NCI-H1092 treated with DMSO at 0.1 percent for 48 hours (cell line): Measurements from ENCODE around the gene FBF1.
"Not testable (repeated sequence)": the region's sequence is repeated elsewhere in the genome, so short reads cannot be mapped to it uniquely, and the experiment has no call there.

Experiments
- DNase-seq: peaks from one replicate; lab custom pipeline; 2025; lab: John Stamatoyannopoulos, UW

FBF1 gene

DNA sequence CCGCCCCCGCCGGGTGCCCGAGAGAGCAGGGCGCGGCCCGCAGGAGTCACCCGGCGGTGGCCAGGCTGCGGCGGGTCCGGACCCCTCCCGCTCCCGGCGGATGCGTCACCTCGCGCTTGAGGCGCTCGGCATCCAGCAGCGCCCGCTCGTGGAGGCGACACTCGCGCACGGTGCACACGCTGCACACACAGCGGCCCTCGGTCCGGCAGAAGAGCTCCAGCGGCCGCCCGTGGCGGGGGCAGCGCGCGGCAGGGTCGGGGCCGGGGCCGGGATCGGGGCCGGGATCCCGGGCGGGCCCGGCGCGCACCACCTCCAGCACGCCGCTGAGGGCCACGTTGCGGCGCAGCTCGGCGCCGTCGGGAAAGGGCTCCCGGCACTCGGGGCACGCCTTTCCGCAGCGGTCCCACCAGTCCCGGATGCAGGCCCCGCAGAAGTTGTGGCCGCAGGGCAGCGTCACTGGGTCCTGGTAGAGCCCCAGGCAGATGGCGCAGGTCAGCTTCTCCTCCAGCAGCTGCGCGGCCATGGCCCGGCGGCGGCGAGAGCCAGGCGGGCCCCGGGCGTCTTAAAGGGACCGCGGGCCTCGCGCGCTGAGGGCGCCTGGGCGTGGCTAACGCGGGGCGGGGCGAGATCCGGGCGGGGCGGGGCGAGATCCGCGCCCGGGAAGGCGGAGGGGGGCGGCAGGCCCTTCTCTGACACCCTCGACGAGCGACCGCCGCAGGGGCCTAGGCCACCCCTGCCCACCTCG lies 44.3 kb downstream of the FBF1 start, which contains the start of gene TRIM65:
Gene TRIM65, minus strand, starts transcription at position 537 of the 745 bp plus-strand sequence. Its CDS starts 14 bp downstream, at position 523.
- peak; percentile 52 for DNase-seq

DNA sequence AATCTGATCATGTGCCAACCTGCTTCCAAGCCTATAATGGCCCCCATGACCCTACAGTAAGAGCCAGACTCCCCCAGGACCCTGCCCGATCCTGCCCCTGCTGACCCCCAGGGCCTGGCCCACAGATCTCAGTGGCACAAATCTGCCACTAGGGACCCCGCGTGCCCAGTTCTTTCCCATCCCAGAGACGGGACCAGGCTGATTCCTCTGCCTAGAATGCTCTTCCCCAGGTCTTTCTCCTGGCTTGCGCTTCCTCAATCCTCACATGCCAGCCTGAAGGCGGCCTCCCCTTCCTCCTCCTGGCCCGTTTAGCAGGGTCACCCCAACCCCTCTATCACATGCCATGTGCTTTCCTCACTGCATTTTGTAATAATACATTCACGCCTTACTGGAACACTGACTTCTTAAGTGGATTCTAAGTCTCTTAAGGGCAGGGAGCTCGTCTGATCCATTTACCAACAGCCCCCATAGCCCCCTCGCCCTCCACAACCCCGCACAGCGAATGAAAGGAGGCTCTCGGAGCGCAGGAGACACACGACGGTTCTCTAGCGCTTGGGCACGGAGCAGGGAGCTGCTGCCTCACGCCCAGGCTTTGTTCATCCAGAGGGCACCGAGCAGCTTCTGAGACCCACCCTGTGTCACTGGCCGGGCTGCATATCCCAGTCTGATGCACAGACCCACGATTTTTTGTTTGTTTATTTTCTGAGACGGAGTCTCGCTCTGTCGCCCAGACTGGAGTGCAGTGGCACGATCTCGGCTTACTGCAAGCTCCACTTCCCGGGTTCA lies 45.3 kb downstream of the FBF1 start:
- DNase-seq = no peak

DNA sequence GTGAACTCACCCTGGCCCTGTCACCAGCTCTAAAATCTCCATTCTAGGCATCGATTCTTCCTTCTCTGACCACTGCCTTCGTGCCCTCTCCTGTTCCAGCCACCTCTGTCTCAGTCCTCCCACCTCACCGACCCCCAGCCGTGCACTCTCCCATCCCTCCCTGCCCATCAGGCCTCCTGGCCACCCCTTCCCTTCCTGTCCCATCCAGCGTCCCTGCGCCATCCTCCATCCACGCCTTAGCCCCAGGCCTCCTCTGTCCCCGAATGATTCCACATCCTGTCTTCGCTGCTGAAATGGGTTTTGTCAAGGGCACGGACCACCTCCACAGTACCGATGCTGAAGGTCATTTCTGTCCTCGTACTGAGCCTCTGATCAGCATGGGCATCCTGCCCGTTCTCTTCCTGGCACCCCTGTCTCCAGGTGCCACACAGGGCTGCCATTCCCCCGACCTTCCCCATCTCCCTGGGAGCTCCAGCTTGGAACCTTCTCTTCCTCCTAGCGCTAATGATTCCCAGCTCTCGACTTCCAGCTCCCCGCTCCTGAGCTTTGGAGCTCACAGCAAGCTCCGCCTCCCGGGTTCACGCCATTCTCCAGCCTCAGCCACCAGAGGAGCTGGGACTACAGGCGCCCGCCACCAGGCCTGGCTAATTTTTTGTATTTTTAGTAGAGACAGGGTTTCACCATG lies 46.7 kb downstream of the FBF1 start:
- no peak for DNase-seq

DNA sequence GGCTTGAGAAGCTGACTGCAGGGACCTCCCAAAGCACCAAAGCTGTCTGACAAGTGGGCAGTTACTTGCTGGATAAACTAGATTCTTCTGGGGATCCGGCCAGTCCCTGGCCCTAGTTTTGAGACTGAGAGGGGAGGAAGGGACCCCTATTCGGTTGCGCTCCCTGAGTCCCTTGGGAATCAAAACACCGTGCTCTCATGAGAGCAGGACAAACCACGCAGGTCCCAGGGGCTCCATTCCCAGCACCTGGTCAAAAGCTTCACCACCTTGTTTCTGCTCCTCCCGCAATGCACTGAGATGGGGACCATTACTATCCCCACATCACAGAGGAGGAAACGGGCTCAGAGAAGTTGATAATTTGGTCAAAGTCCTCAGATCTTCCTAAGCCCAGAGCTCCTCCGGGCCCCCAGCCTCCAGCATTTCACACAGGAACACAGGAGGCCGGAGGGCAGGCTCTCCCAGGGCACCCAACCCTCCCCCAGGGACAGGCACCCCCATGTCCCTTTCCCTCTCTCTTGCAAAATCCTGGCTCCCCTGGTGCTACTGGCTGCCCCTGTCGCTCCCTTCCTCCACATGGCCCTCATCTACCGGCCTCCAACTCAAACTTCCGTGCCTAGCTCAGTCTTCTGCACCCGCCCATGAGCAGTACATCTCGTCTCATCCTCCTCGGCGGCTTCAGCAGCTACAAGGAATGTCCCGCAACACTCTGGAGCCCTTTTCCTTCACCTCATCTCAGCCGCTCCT lies 47.4 kb downstream of the FBF1 start:
- DNase-seq = no peak

DNA sequence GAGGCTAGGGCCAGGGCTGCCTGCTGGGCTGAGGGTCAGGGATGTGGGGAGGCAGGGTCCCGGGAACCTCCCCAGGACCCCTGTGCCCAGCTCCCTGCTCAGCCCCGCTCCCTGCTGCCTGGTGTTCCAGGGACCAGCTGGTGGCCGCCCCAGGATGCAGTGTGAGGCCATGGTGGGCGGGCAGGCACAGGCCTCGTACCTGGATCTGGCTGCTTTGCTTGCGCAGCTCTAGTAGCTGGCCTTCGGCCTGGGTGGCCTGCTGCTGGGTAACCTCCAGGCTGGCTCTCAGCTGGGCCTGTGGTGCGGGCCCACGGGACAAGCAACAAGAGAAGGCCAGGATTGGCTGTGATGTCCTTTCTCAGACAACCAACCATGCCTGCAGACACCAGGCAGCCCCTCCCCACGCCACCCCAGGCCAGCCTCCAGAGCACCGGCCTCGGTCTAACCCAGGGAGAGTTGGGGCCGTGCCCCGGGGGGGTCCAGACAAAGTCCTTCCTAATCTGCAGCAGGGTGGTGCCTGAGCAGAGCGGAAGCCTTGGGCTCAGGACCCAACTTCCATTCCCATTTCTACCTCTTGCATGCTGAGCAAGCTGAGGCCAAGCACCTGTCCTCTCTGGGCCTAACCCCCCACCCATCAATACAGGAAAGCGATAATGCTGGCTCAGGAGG lies 48.2 kb downstream of the FBF1 start:
- no peak for DNase-seq

DNA sequence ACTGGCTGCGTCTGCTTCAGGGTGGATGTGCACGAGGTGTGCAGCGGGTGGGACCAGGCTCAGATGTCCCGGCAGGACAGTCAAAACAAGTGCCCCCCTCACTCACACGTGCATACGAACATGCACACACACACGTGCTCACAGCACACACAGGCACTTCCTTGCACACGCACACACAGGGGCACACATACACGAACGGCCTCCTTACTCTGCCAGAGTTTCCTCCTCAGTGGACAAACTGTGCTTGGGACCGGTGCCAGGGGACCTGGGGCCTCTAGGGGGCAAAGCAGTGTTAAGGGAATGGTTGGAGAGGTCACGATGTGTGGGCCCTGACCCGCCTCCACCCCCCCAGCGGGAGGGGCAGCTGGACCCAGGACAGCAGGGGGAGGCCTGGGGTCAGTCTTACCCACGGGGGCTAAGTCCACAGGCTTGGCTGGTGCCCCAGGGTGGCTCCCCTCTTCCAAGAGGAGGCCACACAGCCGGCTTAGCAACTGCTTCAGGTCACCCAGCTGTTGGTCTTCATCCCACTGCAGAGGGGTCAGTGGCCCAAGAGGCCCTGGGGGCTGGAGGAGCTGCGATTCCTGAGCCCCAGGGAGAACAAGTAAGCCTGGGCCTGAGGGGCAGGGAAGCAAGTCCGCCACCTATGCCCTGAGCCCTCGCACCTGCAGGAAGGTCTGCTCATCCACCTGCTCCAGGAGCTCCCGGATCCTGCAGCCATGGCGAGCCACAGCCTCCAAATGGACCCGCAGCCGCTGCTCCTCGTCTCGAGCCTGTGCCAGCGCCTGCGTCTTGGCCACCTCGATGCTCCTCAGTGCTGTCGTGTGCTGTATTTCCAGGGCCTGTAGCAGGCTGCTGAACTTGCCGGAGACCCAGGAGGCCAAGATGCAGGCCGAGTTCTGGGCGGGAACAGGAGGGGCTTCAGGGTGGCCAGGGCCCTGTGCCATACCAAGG lies 49.0 kb downstream of the FBF1 start:
- DNase-seq = no peak

DNA sequence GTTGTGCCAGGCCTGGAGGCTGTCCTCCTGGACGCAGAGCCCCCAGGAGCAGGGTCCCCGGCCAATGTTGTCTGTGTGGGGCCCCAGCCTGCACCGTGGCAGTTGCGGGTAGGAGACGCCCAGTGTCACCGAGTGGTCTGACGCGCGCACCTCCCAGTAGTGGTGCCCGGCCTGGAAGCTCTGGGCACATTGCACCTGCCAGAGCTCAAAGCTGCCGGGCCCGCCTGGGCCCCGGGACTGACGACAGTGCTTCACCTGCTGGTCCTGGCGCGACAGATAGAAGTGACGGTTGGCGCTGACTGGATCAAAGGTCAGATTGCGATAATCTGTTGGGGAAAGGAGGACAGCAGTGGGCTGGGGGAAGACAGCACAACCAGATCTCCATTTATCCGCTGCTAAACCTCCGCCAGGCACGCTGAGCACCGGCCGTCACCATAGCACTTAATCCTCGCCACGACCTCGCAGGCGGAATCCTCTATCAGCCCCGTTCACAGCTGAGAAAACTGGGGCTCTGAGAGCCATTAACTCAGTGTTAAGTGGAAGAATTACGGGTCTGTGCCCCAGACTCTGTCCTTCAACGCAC lies 49.7 kb downstream of the FBF1 start:
- no peak for DNase-seq

DNA sequence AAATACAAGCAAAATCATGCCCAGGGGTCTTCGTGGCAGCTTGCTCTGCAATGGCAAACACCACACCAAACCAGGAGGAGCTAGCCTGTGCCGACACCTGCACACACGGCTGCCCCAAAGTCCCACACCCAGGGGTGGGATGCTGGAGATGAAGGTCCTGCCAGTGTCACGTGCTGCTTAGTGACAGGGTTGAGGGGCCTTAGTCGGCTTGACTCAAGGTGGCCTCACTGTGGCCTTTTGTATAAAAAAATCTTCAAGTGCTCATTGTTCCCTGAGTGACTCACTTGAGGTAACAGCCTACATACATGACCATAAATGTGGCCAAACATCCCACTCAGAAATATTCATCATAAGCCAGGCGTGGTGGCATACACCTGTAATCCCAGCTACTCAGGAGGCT lies 51.4 kb downstream of the FBF1 start:
- DNase-seq = no peak

DNA sequence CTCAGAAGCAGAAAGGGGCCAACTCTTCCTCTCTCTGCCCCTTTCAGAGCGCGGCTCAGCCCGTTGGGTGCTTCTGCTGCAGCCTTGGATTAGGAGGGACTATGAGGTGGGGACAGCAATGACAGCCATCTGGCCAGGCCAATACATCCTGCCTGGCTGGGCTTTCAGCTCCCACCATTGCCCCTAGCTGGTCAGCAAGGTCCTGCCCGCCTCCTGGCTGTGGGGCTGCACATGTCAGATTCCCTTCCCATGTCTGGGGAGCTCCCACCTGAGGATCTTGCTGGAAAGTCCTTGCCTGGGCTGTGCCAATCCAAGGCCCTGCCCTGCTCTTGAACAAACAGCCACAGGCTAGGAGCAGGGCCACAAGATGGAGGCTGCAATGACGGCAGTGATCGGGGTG lies 52.4 kb downstream of the FBF1 start:
- DNase-seq = no peak

DNA sequence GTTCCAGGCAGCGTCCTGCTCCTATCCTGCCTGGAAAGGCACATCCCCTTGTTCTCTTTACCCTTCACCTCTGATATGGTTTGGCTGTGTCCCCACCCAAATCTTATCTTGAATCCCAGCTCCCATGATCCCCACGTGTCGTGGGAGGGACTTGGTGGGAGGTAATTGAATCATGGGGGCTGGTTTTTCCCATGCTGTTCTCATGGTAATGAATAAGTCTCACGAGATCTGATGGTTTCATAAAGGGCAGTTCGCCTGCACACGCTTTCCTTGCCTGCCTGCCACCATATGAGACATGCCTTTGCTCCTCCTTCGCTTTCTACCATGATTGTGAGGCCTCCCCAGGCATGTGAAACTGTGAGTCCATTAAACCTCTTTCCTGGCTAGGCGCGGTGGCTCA lies 55.0 kb downstream of the FBF1 start:
- DNase-seq = not testable (repeated sequence)

DNA sequence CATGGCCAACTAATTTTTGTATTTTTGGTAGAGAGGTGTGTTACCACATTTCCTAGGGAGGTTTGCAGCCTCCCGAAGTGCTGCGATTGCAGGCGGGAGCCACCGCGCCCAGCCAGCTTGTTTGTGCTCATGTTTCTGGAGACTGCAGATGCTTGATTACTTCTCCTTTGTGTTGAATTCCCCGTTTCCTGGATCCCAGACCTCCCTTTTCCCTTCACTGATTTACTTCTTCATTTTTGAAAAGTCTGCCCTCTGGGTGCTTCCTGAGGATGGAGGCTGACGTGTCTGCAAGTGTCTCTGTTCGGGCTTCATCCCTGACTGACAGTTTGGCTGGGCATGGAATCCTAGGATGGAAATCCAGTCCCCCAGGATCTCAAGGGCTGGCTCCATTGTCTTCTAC lies 55.4 kb downstream of the FBF1 start:
- no peak for DNase-seq

DNA sequence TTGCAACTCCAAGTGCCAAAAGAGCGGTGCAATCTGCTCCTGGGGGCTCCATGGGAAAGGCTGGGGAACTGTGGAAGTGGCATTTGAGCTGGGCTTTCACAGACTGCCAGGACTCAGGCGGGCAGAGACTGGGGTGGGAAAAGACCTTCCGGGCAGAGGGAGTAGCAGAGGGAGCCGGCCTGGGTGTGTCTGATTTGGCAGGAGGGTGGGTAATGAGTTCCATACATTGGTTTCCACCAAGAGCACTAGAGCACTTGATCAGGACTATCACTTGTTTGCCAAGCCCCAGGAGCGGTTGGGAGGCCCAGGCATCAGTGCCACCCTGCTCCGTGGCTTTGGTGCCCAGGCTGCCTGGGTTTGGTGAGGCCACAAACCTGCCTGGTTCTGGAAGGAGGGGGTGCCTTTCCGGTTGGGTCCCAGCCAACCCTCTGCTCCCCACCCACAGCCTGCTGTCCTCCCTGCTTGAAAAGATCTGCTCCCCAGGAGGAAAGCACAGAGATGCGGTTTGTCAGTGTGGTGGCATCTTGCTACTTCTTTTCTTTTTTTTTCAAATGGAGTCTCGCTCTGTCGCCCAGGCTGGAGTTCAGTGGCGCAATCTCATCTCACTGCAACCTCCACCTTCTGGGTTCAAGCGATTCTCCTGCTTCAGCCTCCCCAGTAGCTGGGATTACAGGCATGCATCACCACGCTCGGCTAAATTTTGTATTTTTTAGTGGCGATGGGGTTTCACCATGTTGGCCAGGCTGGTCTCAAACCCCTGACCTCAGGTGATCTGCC lies 59.0 kb downstream of the FBF1 start:
- DNase-seq = no peak

DNA sequence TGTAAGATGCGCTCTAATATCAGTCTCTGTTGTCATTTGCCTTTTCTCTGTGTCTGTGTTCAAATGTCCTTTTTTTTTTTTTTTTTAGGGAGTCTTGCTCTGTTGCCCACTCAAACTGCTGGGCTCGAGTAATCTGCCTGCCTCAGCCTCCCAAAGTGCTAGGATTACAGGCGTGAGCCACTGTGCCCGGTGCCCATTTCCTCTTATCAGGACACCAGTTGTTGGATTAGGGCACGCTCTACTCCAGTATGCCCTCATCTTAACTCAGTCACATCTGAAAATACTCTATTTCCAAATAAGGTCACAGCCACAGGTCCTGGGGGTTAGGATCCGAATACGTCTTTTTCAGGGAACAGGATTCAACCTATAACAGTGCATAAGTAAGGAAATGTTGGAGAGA lies 60.6 kb downstream of the FBF1 start:
- DNase-seq = no peak

DNA sequence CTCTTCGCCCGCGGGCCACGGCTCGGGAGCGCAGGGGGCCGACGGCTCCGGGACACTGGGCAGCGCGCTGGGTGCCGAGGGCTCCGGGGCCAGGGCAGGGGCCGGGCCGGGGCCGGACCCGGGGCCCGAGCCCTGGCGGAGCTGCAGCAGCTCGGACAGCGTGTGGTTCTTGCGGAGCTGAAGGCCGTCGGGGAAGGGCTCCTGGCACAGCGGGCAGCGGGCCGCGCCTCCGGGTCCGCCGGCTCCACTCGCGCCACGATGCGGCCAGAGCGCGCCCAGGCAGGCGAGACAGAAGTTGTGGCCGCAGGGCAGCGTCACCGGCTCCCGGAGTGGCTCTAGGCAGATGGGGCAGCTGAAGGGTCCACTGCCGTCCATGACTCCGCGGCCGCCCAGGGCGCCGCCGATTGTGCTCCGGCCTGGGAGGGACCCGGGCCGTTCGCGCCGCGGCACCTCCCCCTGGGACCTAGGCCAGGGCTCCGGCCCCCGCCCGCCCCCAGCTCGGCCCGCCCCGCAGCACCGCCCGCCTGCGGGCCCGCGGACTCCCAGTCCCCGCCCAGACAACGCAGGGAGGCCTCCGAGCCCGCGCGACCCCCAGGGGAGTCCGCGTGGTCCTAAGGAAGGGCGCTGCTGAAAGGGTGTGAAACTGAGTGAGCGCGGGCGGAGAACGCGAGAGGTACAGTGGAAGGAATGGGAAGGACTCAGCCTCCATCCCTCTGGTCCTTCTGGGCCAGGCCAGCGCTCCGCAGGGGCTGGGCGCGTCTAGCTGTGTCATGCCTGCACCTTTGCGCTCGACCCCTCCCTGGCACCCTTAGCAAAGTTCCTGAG lies 62.5 kb downstream of the FBF1 start, which contains the start of gene TRIM47:
Gene TRIM47, minus strand, starts transcription at position 408 of the 825 bp plus-strand sequence. Its CDS starts 33 bp downstream, at position 375.
- peak; percentile 25 for DNase-seq

DNA sequence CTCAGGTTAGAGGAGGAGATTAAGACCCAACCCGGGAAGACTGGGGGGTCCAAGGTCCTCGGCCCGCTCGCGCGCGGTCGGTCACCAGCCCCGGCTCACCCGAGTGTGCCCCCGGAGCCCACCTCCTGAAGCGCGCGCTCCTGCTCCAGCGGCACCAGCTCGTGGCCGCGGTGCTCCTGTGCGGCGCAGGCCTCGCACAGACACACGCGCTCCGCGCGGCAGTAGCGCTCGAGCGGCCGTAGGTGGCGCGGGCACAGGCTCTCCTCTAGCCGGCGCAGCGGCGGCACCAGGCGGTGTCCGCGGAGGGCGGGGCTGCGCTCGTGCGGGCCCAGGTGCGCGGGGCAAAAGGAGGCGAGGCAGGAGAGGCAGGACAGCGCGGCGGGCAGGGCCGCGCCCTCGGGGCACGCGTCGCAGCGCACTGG lies 63.1 kb downstream of the FBF1 start:
- DNase-seq = peak; percentile 65

DNA sequence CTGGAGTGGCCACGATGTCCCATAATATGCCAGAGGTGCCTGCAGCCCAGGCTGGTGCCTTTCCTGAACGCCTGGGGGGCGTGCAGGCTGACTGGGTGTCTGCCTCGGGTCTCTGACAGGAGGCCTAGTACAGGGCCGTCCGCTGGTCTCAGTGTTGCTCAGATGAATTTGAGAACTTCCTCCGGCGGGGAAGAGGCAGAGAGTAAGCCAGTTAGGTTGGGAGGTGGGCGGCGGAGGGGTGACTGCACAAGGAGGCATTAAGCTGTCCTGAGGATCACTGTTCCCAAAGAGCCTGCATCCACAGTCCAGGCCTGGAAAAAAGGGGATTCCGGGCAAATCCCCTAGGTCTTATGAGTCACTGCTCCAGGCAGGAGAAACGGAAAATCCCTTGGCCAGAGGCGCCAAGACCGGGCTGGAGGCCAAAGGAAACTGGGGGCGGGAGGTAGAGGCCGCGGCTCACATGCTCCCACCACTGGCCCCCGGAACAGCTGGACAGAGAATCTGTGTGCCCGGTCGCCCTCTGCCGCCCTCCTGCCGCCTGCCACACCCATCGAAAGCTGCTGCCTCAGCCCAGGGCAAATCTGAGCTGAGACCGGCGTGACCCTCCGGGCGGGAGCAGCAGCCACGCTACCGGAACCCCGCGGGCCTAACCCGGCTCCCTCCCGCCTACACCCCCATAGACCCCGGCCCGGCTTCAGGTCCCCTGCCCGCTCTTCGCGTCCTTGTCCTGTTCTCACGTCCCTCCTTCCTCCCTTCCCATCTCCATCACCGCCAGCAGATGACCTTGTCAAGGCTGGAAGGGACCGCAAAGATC lies 63.7 kb downstream of the FBF1 start:
- DNase-seq = peak; percentile 61
